NB4 (cell line): ENCODE data around the gene RRP12.

Experiments used
- CTCF ChIP-seq: IDR thresholded peaks from one replicate; pipeline ENCODE4 v1.5.1; 2012; ENCODE audit warnings: low read depth, low read length
- MAX ChIP-seq: IDR thresholded peaks from 2 replicates; pipeline ENCODE4 v1.6.1; 2011; ENCODE audit warnings: low read depth, low read length
- MYC ChIP-seq: IDR thresholded peaks from 2 replicates; pipeline ENCODE4 v1.6.1; 2011; ENCODE audit warnings: low read depth, low read length
- POLR2A ChIP-seq: IDR thresholded peaks from 2 replicates; pipeline ENCODE4 v1.6.1; 2011; ENCODE audit warnings: mild to moderate bottlenecking; ENCODE audit not compliant: insufficient read length; ENCODE audit errors: extremely low read depth

- TF ChIP-seq CTCF (no peak), MAX (no peak), POLR2A (no peak), MYC (no peak)
These were observed 40.2 kb downstream of the RRP12 start for GRCh38 chr10:97360705-97361536.
